Measurements from ENCODE around the gene PIGC. TPM values are rescaled to one million over a fixed set of nuclear protein-coding genes. Genes with fewer than 3 reads are reported as not detected.

The PIGC gene
- total and polyA plus RNA-seq, 2 donors (not counting 3 experiments of a cell fraction or from before 2014, with no cell fraction given), result 16.1 to 25.8 TPM

DNA sequence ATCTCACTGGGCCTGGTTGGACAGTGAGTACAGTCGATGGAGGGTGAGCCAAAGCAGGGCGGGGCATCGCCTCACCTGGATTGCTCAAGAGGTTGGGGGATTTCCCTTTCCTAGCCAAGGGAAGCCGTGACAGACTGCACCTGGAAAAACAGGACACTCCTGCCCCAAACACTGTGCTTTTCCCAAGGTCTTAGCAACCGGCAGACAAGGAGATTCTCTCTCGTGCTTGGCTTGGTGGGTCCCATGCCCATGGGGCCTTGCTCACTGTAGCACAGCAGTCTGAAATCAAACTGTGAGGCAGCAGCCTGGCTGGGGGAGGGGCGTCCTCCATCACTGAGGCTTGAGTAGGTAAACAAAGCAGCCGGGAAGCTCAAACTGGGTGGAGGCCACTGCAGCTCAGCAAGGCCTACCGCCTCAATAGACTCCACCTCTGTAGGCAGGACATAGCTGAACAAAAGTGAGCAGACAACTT is 12.1 kb downstream of the PIGC start:
- H3K4me3 ChIP-seq (replicated peaks in 1 of 3; ENCODE audit: insufficient read depth in 1 of 3, low read depth in 1 of 3, low read length in 3 of 3), result no peak overlapping the region
- no peak for DNase-seq (ENCODE audit: low read depth, low spot score)
- H2AFZ ChIP-seq (ENCODE audit: low read depth, low read length), result no peak overlapping the region
- BruUV-seq (replicated peaks), result no TSS peak
- TF ChIP-seq, protein P1, sequence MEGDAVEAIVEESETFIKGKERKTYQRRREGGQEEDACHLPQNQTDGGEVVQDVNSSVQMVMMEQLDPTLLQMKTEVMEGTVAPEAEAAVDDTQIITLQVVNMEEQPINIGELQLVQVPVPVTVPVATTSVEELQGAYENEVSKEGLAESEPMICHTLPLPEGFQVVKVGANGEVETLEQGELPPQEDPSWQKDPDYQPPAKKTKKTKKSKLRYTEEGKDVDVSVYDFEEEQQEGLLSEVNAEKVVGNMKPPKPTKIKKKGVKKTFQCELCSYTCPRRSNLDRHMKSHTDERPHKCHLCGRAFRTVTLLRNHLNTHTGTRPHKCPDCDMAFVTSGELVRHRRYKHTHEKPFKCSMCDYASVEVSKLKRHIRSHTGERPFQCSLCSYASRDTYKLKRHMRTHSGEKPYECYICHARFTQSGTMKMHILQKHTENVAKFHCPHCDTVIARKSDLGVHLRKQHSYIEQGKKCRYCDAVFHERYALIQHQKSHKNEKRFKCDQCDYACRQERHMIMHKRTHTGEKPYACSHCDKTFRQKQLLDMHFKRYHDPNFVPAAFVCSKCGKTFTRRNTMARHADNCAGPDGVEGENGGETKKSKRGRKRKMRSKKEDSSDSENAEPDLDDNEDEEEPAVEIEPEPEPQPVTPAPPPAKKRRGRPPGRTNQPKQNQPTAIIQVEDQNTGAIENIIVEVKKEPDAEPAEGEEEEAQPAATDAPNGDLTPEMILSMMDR (IDR thresholded peaks at IDR 0.05; ENCODE audit: extremely low read depth in 1 of 2, insufficient read depth in 1 of 2, low read depth in 1 of 2, low read length in 2 of 2), result no peak
- TF ChIP-seq JUN (IDR thresholded peaks at IDR 0.05; ENCODE audit: borderline replicate concordance, insufficient read depth, insufficient read length, low read depth) (no peak), GATA2 (IDR thresholded peaks at IDR 0.05; ENCODE audit: insufficient read depth, insufficient read length, low read depth, low read length) (no peak), POLR2AphosphoS5 (IDR thresholded peaks at IDR 0.05; ENCODE audit: insufficient read depth, low read depth, low read length) (no peak), MYC (IDR thresholded peaks at IDR 0.05; ENCODE audit: low read depth, low read length) (no peak), POLR2A (IDR thresholded peaks at IDR 0.05; ENCODE audit: low read depth, low read length) (no peak), FOS (IDR thresholded peaks at IDR 0.05; ENCODE audit: borderline replicate concordance, insufficient read depth, low read length) (no peak), EZH2 (IDR thresholded peaks at IDR 0.05; ENCODE audit: borderline replicate concordance, low read depth, low read length, severe bottlenecking) (no peak)
- TF ChIP-seq, protein P2, sequence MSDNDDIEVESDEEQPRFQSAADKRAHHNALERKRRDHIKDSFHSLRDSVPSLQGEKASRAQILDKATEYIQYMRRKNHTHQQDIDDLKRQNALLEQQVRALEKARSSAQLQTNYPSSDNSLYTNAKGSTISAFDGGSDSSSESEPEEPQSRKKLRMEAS (IDR thresholded peaks at IDR 0.05; ENCODE audit: insufficient read depth, insufficient read length), result no peak
- H3K79me2 ChIP-seq (ENCODE audit: control insufficient read depth, insufficient read depth, low read length), result no peaks in the 10 kb centered on the region
- H3K36me3 ChIP-seq (ENCODE audit: control insufficient read depth in 2 of 2, extremely low read depth in 1 of 2, insufficient read depth in 2 of 2, low read length in 2 of 2), result no peaks in the 10 kb centered on the region
- H4K20me1 ChIP-seq (replicated peaks; ENCODE audit: control insufficient read depth, extremely low read depth, insufficient read depth, low read length), result no peaks in the 10 kb centered on the region
- H3K4me1 ChIP-seq (ENCODE audit: control insufficient read depth, extremely low read depth, insufficient read depth, low read length), result no peaks in the 10 kb centered on the region
- no peak for FAIRE-seq
- no peak overlapping the region for H3K27ac ChIP-seq (ENCODE audit: insufficient read depth, low read depth, low read length)
- H3K4me2 ChIP-seq (ENCODE audit: insufficient read depth, low read length), result no peak overlapping the region
- no peak overlapping the region for H3K9ac ChIP-seq (replicated peaks; ENCODE audit: extremely low read depth, insufficient read depth, low read length)
- dilution Hi-C loops (cut with MboI; ENCODE audit: extremely low pct_ligation_motif_present, low sequenced_read_pairs), result no loop called here
- no peaks in the 10 kb centered on the region for H3K9me3 ChIP-seq (replicated peaks; ENCODE audit: control insufficient read depth, insufficient read depth, low read length)
- POLR2A ChIA-PET, result interaction anchor here (0.6 kb wide), 1 partner anchor 646 kb away, joined by 3 read pairs; no protein-coding TSS in a partner anchor
- CTCF ChIA-PET, result interaction anchor here (0.9 to 1.5 kb wide), 3 partner anchors 392 to 429 kb away, joined by 3 to 8 read pairs (median 6); no protein-coding TSS in a partner anchor
- no peaks in the 10 kb centered on the region for H3K9me1 ChIP-seq (replicated peaks; ENCODE audit: control insufficient read depth, extremely low read depth, insufficient read depth, low read length)
- no peaks in the 10 kb centered on the region for H3K27me3 ChIP-seq (ENCODE audit: control insufficient read depth in 2 of 2, insufficient read depth in 2 of 2, low read length in 2 of 2)
- intact Hi-C loops (cut with micrococcal nuclease), result no loop called here
